HL-60/S4 (cell line): Measurements from ENCODE around the gene PIP5K1A.
"Not testable (repeated sequence)": the region's sequence is repeated elsewhere in the genome, so short reads cannot be mapped to it uniquely, and the experiment has no call there.

Experiments
- in situ Hi-C: fragments of 300-500 bp; cut with MboI; formaldehyde crosslinking; loops from 2 replicates; pipeline ENCODE4 v1.14.3; 2022; ENCODE audit warnings: low sequenced_read_pairs

PIP5K1A gene

DNA sequence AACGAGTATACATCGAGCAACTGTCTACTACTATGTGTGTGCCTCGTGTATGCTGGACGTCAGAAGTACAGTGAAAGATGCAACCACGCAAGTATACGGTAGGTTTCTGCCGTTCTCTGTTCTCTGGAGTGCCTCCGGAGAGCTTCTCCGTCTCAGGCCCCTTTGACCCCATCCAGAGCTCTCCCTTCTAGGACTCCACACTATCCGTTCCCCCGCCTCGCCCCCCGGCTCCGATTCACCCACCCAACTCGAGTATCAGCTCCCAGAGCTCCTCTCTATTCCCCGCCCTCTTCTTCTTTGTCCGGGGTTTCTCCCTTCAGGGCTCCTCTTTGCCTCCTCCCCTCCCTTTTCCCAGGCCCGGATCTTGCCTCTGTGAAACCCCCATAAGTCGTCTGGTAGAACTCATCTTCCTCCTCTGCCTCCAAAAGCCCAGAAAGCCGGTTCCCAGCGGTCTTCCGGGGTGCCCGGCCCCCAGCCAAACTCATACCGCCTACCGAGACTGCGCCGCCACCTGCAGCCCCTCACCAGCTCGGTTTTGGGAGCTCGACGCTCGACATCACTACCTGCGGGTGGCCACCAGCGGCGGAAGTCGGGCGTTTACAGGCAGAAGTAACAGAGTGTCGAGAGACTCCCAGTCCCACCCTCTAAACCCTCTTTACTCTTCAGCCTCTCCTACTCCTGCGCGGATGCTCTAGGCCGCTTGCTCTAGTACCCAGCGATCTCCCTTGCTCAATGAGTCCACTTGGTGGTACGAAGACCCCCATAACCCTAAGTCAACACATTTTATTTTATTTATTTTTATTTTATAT is 8.5 kb upstream of the PIP5K1A start, which contains the start of gene VPS72:
Gene VPS72, minus strand, starts transcription at position 561 of the 809 bp plus-strand sequence. Its CDS starts 76 bp downstream, at position 485.
- in situ Hi-C loops: no loop called here

DNA sequence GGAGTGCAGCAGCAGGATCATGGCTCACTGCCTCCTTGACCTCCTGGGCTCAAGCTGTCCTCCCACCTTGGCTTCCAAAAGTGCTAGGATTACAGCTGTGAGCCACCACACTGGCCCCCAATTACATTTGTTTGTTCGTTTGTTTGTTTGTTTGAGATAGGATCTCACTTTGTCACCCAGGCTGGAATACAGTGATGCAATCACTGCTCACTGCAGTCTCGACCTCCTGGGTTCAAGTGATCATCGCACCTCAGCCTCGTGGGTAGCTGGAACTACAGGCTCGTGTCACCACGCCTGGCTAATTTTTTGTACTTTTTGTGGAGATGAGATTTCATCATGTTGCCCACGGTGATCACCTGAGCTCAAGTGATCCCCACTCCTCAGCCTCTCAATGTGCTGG is 6.3 kb upstream of the PIP5K1A start:
- in situ Hi-C loops: no loop called here

DNA sequence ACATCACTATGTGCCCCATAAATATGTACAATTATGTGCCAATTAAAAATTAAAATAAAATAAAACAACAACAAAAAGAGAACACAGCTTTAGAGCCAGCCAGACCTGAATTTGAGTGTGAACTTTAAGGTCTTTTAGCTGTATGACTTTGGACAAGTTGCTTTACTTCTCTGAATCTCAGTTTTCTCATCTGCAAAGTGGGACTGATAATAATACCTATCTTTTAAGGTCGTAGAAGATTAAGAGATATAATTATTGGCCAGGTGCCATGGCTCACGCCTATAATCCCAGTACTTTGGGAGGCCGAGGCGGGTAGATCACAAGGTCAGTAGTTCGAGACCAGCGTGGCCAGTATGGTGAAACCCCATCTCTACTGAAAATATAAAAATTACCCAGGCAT is 5.0 kb upstream of the PIP5K1A start:
- in situ Hi-C loops: no loop called here

DNA sequence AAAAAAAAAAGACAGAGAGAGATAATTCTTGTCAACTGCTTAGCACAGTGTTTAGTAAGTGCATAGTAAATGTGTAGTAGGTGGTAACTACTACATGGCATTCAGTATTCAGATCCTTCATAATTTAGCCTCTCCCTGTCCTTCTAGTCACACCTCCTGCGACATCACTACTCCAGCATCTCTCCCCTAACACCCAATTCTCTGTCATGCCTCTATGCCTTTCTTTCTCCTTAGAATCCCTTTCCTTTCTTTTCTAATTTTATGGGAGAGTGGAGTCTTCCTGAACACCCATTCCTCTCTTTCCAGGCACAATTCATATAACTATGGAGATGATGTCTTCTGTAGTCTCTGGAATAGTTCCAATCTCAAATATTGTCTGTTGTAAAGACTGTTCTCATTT is 4.5 kb upstream of the PIP5K1A start:
- in situ Hi-C loops: no loop called here

DNA sequence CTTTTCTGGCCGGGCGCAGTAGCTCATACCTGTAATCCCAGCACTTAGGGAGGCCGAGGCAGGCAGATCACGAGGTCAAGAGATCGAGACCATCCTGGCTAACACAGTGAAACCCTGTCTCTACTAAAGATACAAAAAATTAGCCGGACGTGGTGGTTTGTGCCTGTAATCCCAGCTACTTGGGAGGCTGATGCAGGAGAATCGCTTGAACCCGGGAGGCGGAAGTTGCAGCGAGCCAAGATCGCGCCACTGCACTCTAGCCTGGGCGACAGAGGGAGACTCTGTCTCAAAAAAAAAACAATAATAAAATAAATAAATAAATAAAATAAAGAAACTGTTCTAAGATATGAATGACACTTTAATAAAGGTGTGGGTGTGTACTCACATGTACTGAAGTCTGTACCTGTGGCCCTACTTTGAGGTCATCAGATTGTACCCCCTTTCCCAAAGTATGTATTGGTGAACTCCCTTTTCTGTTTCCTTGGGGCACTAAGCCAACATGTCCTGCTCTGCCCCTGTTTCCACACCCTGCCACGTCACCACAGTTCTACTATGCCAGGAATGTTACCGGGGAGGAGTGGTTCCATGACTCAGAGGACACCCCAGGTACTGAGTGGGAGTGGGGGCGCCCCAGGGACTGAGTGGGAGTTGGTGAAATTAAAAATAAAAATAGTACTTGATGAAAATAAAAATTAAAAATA is 3.3 kb upstream of the PIP5K1A start:
- in situ Hi-C loops: not testable (repeated sequence)

DNA sequence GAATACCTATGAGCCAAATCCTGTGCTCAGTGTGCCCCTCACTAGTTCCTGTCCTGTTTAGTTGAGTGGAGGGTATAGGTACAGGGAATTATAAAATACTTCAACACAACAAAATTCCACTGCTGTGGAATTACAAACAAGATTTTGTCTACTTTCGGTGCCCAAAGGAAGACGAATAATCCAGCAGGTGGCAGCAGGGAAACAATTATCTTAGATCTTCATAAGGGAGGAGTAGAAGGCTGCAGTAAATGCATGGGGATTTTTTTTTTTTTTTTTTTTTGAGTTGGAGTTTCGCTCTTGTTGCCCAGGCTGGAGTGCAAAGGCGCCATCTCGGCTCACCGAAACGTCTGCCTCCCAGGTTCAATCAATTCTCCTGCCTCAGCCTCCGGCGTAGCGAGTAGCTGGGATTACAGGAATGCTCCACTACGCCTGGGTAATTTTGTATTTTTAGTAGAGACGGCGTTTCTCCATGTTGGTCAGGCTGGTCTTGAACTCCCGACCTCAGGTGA is 2.0 kb upstream of the PIP5K1A start:
- in situ Hi-C loops: no loop called here

DNA sequence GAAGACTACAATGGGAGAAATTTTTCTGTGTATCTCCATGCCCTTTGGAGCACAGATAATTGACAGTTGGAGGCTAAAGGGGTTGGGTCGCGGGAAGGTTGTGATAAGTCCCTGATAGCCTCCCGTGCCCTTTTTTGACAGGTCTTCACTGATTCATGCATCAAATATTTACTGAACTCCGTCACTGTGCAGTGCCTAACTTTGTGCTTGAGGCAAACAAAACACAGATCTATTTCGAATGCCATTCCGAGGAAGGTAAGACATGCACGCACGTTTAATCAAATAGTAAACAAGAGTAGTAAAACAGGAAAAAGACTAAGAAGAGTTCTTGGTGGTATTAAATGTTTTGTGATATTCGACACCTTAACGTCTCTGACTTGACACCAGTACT is 494 bp upstream of the PIP5K1A start:
- in situ Hi-C loops: no loop called here

DNA sequence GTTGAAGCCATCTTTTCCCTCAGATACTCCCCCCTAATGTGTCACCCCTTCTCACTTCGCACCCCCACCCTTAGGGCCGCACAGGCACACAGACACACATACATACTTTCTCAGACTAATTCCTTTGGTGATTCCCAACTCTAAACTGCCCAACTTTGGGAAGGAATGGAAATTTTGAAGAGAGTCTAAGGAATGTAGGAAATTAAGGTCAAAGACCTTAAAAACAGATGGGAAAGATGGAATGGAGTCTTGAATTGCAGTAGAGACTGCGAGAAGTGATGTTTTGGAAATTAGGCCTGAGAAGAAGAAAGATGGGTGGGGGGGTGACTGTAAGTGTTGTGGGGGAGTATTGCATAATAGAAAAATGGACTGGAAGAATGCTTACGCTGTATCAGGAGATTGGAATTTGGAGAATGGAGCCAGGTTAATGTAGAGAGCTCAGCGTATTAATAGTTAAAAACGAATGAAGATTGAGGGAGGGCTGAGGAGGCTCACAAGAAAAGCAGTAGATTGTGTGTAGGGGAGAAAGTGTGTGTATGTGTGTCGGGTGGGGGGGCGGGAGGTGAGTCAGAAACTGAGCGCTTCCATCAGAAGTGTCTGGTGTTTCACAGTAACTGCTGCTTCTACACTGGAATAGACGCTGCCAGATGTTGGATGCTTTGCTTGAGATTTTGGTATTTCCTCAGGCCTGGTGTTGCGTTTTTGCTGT is 1.7 kb downstream of the PIP5K1A start:
- in situ Hi-C loops: no loop called here

DNA sequence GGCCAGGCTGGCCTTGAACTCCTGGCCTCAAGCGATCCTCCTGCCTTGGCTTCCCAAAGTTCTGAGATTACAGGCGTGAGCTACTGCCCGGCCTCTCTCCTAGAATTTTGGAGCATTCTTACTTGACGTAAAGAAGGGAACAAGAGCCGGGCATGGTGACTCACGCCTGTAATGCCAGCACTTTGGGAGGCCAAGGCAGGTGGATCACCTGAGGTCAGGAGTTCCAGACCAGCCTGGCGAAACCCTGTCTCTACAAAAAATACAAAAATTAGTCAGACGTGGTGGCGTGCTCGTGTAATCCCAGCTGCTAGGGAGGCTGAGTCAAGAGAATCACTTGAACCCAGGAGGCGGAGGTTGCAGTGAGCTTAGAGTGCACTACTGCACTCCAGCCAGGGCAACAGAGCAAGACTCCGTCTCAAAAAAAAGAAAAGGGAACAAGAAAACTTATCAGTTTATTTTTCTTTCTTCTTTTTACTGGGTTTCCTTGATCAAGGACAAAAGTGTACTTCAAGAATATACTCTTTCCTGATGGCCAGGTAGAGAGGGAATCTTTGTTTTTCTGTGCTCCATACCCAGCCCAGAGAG is 7.1 kb downstream of the PIP5K1A start:
- in situ Hi-C loops: not testable (repeated sequence)

DNA sequence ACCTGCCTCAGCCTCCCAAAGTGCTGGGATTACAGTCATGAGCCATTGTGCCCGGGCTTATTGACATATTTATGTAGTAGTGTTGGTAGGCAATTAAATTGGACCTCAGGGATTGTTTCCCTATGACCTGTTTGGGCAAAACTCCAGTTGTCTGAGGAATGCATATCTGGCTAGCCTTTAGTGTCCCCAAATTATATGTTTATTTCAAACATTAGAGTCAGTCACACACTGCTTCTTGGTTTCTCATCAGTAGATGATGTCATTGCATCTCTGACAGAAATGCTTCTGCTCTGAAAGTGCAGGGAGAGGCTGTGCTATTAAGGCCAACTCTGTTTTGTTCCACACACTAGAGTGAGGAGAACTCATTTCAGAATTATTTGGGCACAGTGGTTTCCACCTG is 12.5 kb downstream of the PIP5K1A start:
- in situ Hi-C loops: no loop called here

DNA sequence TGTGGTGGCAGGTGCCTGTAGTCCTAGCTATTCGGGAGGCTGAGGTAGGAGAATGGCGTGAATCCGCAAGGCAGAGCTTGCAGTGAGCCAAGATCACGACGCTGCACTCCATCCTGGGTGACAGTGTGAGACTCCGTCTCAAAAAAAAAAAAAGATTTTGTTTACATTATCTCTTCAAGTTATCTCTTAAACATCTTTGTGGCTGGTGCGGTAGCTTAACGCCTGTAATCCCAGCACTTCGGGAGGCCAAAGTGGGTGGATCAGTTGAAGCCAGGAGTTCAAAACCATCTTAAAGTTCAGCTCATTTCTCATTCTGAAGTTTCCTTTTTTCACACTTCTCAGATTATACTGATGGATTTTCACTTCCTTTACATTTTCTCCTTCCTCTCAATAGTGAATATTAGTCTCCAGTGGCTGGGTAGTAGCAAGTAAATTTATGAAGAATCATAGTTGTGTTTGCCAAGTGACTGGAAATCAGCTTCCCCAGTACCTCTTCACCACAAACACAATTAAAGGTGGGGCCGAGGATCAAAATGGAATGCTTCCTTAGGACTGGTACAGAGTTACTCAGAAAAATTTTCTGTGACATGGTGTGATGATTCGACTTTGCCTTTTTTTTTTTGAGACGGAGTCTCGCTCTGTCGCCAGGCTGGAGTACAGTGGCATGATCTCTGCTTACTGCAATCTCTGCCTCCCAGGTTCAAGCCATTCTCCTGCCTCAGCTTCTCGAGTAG is 13.8 kb downstream of the PIP5K1A start:
- in situ Hi-C loops: no loop called here

DNA sequence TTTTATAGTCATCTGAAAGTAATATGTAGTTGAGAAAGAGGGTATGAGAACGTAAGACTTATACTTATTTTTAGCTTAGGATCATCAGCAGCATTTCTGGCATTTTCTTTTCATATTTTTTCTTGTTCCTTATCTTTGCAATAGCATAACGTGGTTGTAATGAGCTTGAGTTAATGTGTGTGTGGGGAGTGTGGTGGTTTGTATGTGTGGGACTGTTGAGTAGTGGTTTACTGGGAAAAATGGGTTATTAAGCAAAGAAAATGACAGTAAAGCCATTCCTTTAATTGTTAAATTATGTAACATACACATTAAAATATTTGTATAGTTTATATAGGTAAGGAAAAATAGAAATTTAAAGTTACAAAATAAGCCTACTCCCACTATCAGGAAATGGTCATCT is 15.2 kb downstream of the PIP5K1A start:
- in situ Hi-C loops: no loop called here

DNA sequence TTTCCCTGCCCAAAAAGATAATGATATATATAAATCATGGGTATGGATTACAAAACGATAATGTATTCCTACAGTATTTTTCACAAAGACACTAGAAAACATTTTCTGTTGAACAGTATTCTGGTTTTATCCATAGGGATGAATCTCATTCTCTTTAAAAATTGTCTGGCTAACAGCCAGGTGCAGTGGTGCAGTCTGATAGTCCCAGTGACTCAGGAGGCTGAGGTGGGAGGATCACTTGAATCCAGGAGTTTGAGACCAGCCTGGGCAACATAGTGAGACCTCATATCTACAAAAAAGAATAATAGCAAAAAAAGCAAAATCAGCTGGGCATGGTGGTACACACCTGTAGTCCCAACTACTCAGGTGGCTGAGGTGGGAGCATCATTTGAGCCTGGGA is 23.3 kb downstream of the PIP5K1A start:
- in situ Hi-C loops: no loop called here

DNA sequence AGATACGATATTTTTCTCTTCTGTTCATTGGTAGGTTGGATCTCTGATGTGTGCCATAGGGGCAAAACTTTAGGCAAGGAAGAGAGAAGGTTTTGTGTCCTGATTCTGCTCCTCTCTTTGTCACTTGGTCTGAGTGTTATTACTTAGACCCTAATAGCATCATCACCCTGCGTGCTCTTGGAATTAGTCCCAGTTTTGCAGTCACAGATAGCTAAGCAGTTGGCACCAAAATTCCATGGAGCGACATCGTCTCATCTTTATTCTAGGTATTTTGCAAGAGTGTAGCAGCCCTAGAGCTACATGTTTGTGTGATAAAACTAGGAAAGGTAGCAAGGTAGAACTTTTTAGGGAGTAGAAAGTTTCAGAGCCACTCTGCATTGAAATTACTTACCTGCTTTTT is 23.8 kb downstream of the PIP5K1A start:
- in situ Hi-C loops: no loop called here

DNA sequence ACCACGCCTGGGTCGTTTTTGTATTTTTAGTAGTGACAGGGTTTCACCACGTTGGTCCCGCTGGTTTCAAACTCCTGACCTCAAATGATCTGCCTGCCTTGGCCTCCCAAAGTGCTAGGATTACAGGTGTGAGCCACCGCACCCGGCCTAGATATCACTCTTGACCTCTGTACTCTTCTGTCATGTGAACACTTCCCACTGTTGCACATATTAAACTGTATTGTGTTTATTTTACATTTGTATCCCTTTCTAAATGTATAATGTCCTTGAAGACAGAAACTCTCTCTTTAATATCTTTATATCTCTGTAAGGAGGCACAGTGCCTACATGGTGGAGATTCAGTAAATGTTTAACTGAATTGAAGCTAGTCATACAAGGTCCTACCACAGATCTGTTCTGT is 36.9 kb downstream of the PIP5K1A start:
- in situ Hi-C loops: no loop called here

DNA sequence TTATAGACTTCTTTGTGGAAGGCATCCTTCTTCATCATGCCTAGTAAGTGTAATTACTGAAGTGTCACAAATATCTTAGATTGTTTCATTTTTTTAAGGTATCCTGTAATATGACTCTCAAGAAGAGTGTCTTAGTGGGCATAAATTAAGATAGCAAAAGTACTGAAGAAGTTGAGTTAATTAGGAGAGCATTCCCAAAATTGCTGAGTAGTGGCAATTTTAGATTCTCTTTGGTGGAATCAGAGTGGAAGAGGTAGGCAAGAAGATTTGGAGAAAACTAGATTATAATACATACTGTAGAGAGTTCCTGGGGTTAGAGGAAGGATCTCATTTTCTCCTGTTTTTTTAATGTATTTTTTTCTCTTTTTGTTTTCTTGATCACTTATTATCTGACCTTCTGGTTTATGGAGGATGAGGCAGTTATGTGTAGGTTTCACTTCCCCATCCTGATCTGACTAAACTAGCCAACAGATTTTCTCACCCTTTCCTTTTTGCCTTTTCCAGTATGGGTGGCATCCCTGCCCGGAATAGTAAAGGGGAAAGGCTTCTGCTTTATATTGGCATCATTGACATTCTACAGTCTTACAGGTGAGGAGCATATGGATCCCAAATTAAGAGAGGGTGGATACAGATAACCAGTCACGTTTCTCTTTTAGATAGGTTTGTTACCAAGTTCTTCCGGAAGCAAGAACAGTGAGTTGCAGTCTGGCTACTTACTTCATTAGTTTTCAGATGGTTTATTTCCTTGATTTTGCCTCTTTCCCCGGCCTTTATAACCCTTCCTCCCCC is 39.5 kb downstream of the PIP5K1A start:
- in situ Hi-C loops: no loop called here

DNA sequence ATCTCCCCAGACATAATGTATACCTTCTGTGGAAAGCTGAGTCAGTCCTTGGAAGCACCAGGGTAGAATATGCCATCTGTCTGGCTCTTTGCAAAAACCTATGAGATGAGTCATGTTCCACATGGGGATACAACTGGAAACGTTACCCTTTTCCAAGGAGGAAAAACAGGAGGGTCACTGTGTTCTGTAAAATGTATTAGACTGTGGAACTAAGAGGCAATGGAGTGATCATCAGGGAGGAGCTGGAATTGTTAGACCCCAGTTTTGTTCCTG is 40.1 kb downstream of the PIP5K1A start:
- in situ Hi-C loops: no loop called here

DNA sequence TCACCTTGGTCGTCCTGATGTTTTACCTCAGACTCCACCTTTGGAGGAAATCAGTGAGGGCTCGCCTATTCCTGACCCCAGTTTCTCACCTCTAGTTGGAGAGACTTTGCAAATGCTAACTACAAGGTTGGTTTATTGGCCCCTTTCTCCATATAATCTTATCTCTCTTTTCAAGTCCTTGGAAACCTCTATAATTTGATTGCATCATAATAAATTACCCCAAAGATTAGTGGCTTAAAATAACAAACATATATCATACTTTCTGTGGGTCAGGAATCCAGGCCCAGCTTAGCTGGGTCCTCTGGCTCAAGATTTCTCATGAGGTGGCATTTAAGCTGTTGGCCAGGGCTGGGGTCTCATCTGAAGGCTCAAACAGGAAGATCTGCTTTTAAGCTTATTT is 44.1 kb downstream of the PIP5K1A start:
- in situ Hi-C loops: no loop called here

DNA sequence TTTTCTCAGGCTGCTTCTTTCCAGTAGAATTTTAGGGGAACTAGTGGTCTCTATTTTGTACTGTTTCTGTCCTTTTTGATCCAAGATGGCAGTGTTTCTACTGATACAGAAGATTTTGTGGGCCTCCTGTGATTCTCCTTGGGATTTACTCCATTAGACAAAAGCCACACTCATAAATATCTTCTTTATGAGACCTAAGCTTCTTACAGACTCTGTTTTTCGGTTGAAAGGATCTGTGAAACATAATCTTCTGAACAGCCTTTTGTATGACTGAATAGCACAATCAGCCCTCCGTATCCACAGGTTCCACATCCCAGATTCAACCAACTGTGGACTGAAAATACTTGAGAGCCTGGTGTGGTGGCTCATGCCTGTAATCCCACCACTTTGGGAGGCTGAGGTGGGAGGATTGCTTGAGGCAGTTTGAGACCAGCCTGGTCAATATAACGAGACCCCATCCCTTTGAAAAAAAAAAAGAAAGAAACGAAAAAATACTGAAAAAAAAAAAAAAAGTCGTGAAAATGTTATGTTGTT is 45.4 kb downstream of the PIP5K1A start:
- in situ Hi-C loops: no loop called here

DNA sequence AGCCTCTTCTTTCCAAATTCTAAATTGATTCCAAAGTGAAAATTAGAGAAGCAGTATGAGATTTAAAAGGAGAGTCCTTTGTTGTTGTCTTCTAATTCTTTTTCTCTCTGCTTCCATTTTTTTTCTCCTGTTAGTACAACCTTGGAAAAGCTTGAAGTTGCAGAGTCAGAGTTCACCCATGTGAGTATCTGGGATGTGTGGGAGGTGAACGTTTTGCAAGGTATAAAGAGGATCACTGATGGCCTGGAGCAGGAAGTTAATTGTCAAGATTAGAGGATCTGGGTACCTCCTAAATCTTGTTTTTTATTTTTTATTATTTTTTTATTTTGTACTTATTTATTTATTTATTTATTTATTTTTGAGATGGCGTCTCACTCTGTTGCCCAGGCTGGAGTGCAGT is 48.4 kb downstream of the PIP5K1A start:
- in situ Hi-C loops: no loop called here
